Measurements from ENCODE around the gene CLHC1. TPM values are rescaled to one million over a fixed set of nuclear protein-coding genes. Genes with fewer than 3 reads are reported as not detected.
"Not testable (repeated sequence)": the region's sequence is repeated elsewhere in the genome, so short reads cannot be mapped to it uniquely, and the experiment has no call there.

Gene CLHC1
- total RNA-seq: 14.4 and 27.0 TPM in 2 replicates
- 8.9 and 19.7 TPM in 2 replicates for polyA plus RNA-seq

DNA sequence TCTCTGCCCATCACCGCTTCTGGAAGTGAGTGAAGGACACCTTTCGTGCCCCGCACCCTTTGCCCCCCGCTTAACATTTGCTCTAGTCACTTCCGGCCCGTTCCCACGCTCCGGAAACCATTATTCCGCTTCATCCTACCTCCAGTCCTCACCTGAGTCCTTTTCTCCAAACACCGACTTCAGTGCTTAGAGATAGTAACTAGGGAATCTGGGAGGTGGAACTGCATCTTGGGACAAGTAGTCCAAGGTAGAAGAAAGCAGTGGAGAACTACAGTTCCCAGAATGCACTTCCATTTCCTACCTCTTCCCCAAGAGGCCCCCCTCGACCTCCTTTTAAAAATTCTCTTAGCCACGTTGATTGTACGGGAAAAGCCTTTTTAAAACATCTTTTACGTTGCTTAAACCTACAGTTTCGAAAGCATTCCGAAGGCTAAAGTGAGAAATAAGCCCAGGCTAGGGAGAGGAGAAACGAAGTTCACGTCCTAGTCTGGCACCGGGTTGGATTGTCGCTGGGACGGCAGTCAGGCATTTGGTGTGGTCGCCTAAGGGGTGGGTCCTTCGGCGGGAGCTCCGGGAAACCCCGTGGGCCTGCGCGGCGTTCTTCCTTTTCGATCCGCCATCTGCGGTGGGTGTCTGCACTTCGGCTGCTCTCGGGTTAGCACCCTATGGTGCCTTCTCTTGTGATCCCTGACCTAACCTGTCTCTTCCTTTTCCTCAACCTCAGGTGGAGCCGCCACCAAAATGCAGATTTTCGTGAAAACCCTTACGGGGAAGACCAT is at the start of gene CLHC1, which contains the start of gene RPS27A:
TSS of gene CLHC1 (minus strand) at position 210 of the 779 bp plus-strand sequence. CDS start 9,882 bp downstream, outside the sequence.
TSS of gene RPS27A (plus strand) at position 605 of the 779 bp plus-strand sequence. CDS start at position 742, 137 bp downstream.
- H3K36me3 ChIP-seq: peaks cover 27% of the 10 kb centered on the region
- DNase-seq (ENCODE audit: low read depth in 1 of 2, low spot score in 1 of 2): peak; percentile 91 to 97
- peak within 1 kb of the TSS; percentile 77 for H3K4me3 ChIP-seq
- H3K9me3 ChIP-seq (ENCODE audit: low read depth): no peaks in the 10 kb centered on the region
- no peaks in the 10 kb centered on the region for H3K27me3 ChIP-seq
- peaks cover 14% of the 10 kb centered on the region for H3K4me1 ChIP-seq (ENCODE audit: low read depth)
- TF ChIP-seq, protein P1, sequence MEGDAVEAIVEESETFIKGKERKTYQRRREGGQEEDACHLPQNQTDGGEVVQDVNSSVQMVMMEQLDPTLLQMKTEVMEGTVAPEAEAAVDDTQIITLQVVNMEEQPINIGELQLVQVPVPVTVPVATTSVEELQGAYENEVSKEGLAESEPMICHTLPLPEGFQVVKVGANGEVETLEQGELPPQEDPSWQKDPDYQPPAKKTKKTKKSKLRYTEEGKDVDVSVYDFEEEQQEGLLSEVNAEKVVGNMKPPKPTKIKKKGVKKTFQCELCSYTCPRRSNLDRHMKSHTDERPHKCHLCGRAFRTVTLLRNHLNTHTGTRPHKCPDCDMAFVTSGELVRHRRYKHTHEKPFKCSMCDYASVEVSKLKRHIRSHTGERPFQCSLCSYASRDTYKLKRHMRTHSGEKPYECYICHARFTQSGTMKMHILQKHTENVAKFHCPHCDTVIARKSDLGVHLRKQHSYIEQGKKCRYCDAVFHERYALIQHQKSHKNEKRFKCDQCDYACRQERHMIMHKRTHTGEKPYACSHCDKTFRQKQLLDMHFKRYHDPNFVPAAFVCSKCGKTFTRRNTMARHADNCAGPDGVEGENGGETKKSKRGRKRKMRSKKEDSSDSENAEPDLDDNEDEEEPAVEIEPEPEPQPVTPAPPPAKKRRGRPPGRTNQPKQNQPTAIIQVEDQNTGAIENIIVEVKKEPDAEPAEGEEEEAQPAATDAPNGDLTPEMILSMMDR (IDR thresholded peaks at IDR 0.05; ENCODE audit: low read depth, low read length): no peak
- peak within 1 kb of the TSS; percentile 98 for H3K27ac ChIP-seq

GRCh38 chr2:55280851-55281546 is 48.9 kb upstream of the CLHC1 start:
- not testable (repeated sequence) for H3K9me3 ChIP-seq (ENCODE audit: low read depth); H3K27me3 ChIP-seq; H3K27ac ChIP-seq; H3K4me1 ChIP-seq (ENCODE audit: low read depth); H3K36me3 ChIP-seq; DNase-seq (ENCODE audit: low read depth in 1 of 2, low spot score in 1 of 2); H3K4me3 ChIP-seq

DNA sequence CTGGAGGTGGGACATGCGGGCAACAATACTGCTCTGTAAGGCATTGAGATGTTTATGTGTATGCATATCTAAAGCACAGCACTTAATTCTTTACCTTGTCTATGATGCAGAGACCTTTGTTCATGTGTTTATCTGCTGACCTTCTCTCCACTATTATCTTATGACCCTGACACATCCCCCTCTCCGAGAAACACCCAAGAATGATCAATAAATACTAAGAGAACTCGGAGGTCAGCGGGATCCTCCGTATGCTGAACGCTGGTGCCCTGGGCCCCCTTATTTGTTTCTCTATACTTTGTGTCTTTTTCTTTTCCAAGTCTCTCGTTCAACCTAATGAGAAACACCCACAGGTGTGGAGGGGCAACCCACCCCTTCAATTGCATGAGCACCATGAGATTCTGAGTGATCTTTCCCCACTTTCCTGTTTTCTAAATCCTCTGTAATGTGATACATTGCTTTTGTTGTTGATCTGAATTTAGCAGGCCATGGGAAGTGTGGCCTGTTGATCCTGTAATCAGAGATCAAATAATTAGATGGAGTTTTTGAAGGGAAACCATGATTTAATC is 47.8 kb upstream of the CLHC1 start:
- not testable (repeated sequence) for DNase-seq (ENCODE audit: low read depth in 1 of 2, low spot score in 1 of 2); H3K36me3 ChIP-seq; H3K9me3 ChIP-seq (ENCODE audit: low read depth); H3K4me3 ChIP-seq; H3K4me1 ChIP-seq (ENCODE audit: low read depth); H3K27me3 ChIP-seq; H3K27ac ChIP-seq

DNA sequence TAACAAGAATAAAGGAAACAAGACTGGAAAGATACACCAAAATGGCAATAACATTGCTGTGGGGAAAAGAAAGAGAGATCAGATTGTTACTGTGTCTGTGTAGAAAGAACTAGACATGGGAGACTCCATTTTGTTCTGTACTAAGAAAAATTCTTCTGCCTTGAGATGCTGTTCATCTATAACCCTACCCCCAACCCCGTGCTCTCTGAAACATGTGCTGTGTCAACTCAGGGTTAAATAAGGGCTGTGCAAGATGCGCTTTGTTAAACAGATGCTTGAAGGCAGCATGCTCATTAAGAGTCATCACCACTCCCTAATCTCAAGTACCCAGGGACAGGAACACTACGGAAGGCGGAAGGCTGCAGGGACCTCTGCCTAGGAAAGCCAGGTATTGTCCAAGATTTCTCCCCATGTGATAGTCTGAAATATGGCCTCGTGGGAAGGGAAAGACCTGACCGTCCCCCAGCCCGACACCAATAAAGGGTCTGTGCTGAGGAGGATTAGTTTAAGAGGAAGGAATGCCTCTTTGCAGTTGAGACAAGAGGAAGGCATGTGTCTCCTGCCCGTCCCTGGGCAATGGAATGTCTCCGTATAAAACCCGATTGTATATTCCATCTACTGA is 47.2 kb upstream of the CLHC1 start:
- H3K4me3 ChIP-seq; H3K9me3 ChIP-seq (ENCODE audit: low read depth); H3K36me3 ChIP-seq; H3K4me1 ChIP-seq (ENCODE audit: low read depth); H3K27me3 ChIP-seq; DNase-seq (ENCODE audit: low read depth in 1 of 2, low spot score in 1 of 2); H3K27ac ChIP-seq: not testable (repeated sequence)

DNA sequence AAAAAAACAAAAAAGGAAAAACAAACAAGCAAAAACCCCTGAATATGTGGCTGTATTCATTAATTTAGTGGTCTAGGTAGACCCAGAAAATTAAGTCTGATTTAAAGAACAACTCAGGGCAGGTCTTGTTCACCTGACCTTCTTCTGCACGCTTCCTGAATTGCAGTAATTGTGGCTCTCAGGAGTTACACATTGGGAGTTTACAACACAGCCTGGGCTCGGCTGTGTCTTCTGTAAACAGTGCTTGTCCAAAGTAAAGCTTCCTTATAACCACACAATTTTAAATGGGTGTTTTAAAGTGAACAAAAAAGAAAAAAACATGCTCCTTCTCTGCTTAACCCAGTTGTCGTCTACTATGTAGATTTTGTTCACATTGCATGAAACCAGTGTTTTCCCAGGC is 45.2 kb upstream of the CLHC1 start:
- DNase-seq (ENCODE audit: low read depth in 1 of 2, low spot score in 1 of 2): no peak
- no peaks in the 10 kb centered on the region for H3K9me3 ChIP-seq (ENCODE audit: low read depth)
- H3K27me3 ChIP-seq: no peaks in the 10 kb centered on the region
- TF ChIP-seq, protein P1 (IDR thresholded peaks at IDR 0.05; ENCODE audit: low read depth, low read length): no peak
- no peaks in the 10 kb centered on the region for H3K36me3 ChIP-seq
- H3K4me1 ChIP-seq (ENCODE audit: low read depth): no peaks in the 10 kb centered on the region
- H3K4me3 ChIP-seq: no peak overlapping the region
- no peak overlapping the region for H3K27ac ChIP-seq

GRCh38 chr2:55274346-55274745 is 42.3 kb upstream of the CLHC1 start:
- H3K4me3 ChIP-seq; DNase-seq (ENCODE audit: low read depth in 1 of 2, low spot score in 1 of 2); H3K27ac ChIP-seq; H3K27me3 ChIP-seq; H3K9me3 ChIP-seq (ENCODE audit: low read depth); H3K36me3 ChIP-seq; H3K4me1 ChIP-seq (ENCODE audit: low read depth): not testable (repeated sequence)

GRCh38 chr2:55269645-55269990 is 37.5 kb upstream of the CLHC1 start:
- Histone ChIP-seq H3K4me1 (ENCODE audit: low read depth) (peaks cover 5% of the 10 kb centered on the region), H3K27ac (peak overlapping the region; percentile 91), H3K9me3 (ENCODE audit: low read depth) (no peaks in the 10 kb centered on the region), H3K4me3 (peak overlapping the region; percentile 86), H3K27me3 (no peaks in the 10 kb centered on the region), H3K36me3 (peaks cover 12% of the 10 kb centered on the region)
- DNase-seq (ENCODE audit: low read depth in 1 of 2, low spot score in 1 of 2): peak in 1 of 2 donors; percentile 18
- TF ChIP-seq, protein P1 (IDR thresholded peaks at IDR 0.05; ENCODE audit: low read depth, low read length): no peak

Measured in cardiac muscle cell (in vitro differentiated cells and primary cell).